SK-N-SH treated with all-trans-retinoic acid at 6 μM for 48 hours (cell line): ENCODE measurements around the gene PPP1CA.

Source experiments
- ATAC-seq: fragments of 200-7000 bp; cut with Tn5 transposase; 3 replicates; pipeline ENCODE4 v1.9.1; 2020; ENCODE audit warnings: mild to moderate bottlenecking, moderate library complexity
- ARNTL ChIP-seq: fragments of 450-650 bp; formaldehyde crosslinking; IDR thresholded peaks from 2 replicates; pipeline ENCODE4 v1.5.0; 2020; ENCODE audit warnings: low read depth, mild to moderate bottlenecking, moderate library complexity, borderline replicate concordance
- BACH2 ChIP-seq: fragments of 250-450 bp; sonication (Bioruptor Pico); IDR thresholded peaks from 2 replicates; pipeline ENCODE4 v1.9.0; 2021; ENCODE audit warnings: mild to moderate bottlenecking, borderline replicate concordance
- CSDC2 ChIP-seq: fragments of 250-450 bp; sonication (Bioruptor Pico); IDR thresholded peaks from 2 replicates; pipeline ENCODE4 v1.5.0; 2020; ENCODE audit warnings: mild to moderate bottlenecking, moderate library complexity
- CSRNP3 ChIP-seq: fragments of 250-450 bp; sonication (Bioruptor Pico); IDR thresholded peaks from 2 replicates; pipeline ENCODE4 v1.5.1; 2021; ENCODE audit warnings: mild to moderate bottlenecking, moderate library complexity
- ESRRG ChIP-seq: fragments of 250-450 bp; sonication (Bioruptor Pico); IDR thresholded peaks from 2 replicates; pipeline ENCODE4 v1.6.1; 2021; ENCODE audit warnings: mild to moderate bottlenecking
- GLIS3 ChIP-seq: fragments of 250-450 bp; sonication (Bioruptor Pico); IDR thresholded peaks from 2 replicates; pipeline ENCODE4 v1.5.0; 2020; ENCODE audit warnings: mild to moderate bottlenecking, moderate library complexity
- ISL1 ChIP-seq: fragments of 250-450 bp; sonication (Bioruptor Pico); IDR thresholded peaks from 2 replicates; pipeline ENCODE4 v2.1.2; 2022; ENCODE audit warnings: mild to moderate bottlenecking, moderate library complexity
- POU6F1 ChIP-seq: fragments of 250-450 bp; sonication (Bioruptor Pico); IDR thresholded peaks from 2 replicates; pipeline ENCODE4 v1.8.0; 2021; ENCODE audit warnings: low read depth, mild to moderate bottlenecking, moderate library complexity, borderline replicate concordance
- RARB ChIP-seq: fragments of 250-450 bp; sonication (Bioruptor Pico); IDR thresholded peaks from 2 replicates; pipeline ENCODE4 v1.8.0; 2021; ENCODE audit warnings: mild to moderate bottlenecking, moderate library complexity
- SNAI2 ChIP-seq: fragments of 250-450 bp; sonication (Bioruptor Pico); IDR thresholded peaks from 2 replicates; pipeline ENCODE4 v1.5.0; 2020; ENCODE audit warnings: mild to moderate bottlenecking, moderate library complexity
- TCF4 ChIP-seq: fragments of 250-450 bp; sonication (Bioruptor Pico); IDR thresholded peaks from 2 replicates; pipeline ENCODE4 v1.8.0; 2021; ENCODE audit warnings: mild to moderate bottlenecking, moderate library complexity, borderline replicate concordance
- TOX ChIP-seq: fragments of 250-450 bp; sonication (Bioruptor Pico); IDR thresholded peaks from 2 replicates; pipeline ENCODE4 v1.8.0; 2021; ENCODE audit warnings: mild to moderate bottlenecking, moderate library complexity, borderline replicate concordance
- TSHZ2 ChIP-seq: fragments of 250-450 bp; sonication (Bioruptor Pico); IDR thresholded peaks from 2 replicates; pipeline ENCODE4 v1.5.0; 2020; ENCODE audit warnings: mild to moderate bottlenecking, moderate library complexity
- ZC3H10 ChIP-seq: fragments of 250-450 bp; sonication (Bioruptor Pico); IDR thresholded peaks from 2 replicates; pipeline ENCODE4 v1.5.1; 2021; ENCODE audit warnings: mild to moderate bottlenecking, moderate library complexity
- ZFP30 ChIP-seq: fragments of 450-650 bp; formaldehyde crosslinking; IDR thresholded peaks from 2 replicates; pipeline ENCODE4 v1.5.0; 2022; ENCODE audit warnings: mild to moderate bottlenecking, moderate library complexity
- ZNF565 ChIP-seq: fragments of 450-650 bp; formaldehyde crosslinking; conservative IDR thresholded peaks from 2 replicates; pipeline ENCODE4 v1.5.0; 2020; ENCODE audit warnings: low read depth, mild to moderate bottlenecking, moderate library complexity
- ZNF8 ChIP-seq: fragments of 450-650 bp; formaldehyde crosslinking; IDR thresholded peaks from 2 replicates; pipeline ENCODE4 v1.5.0; 2020; ENCODE audit warnings: mild to moderate bottlenecking, moderate library complexity
- TF ChIP-seq, protein P1 (sequence below): fragments of 250-450 bp; sonication (Bioruptor Pico); IDR thresholded peaks from 2 replicates; pipeline ENCODE4 v1.5.1; 2020; ENCODE audit warnings: low read depth, mild to moderate bottlenecking, moderate library complexity

PPP1CA gene

GRCh38 chr11:67397536-67397935, 4.1 kb downstream of the PPP1CA start:
- TF ChIP-seq ZNF565: no peak
- TF ChIP-seq, protein P1, sequence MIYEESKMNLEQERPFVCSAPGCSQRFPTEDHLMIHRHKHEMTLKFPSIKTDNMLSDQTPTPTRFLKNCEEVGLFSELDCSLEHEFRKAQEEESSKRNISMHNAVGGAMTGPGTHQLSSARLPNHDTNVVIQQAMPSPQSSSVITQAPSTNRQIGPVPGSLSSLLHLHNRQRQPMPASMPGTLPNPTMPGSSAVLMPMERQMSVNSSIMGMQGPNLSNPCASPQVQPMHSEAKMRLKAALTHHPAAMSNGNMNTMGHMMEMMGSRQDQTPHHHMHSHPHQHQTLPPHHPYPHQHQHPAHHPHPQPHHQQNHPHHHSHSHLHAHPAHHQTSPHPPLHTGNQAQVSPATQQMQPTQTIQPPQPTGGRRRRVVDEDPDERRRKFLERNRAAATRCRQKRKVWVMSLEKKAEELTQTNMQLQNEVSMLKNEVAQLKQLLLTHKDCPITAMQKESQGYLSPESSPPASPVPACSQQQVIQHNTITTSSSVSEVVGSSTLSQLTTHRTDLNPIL (CRISPR knock-in tag): no peak
- no peak for TF ChIP-seq SNAI2 (CRISPR knock-in tag)
- TF ChIP-seq ZNF8 (CRISPR knock-in tag): no peak
- no peak for TF ChIP-seq TSHZ2
- no peak for TF ChIP-seq BACH2 (CRISPR knock-in tag)
- TF ChIP-seq POU6F1 (CRISPR knock-in tag): no peak
- TF ChIP-seq ESRRG (CRISPR knock-in tag): no peak
- no peak for ATAC-seq

DNA sequence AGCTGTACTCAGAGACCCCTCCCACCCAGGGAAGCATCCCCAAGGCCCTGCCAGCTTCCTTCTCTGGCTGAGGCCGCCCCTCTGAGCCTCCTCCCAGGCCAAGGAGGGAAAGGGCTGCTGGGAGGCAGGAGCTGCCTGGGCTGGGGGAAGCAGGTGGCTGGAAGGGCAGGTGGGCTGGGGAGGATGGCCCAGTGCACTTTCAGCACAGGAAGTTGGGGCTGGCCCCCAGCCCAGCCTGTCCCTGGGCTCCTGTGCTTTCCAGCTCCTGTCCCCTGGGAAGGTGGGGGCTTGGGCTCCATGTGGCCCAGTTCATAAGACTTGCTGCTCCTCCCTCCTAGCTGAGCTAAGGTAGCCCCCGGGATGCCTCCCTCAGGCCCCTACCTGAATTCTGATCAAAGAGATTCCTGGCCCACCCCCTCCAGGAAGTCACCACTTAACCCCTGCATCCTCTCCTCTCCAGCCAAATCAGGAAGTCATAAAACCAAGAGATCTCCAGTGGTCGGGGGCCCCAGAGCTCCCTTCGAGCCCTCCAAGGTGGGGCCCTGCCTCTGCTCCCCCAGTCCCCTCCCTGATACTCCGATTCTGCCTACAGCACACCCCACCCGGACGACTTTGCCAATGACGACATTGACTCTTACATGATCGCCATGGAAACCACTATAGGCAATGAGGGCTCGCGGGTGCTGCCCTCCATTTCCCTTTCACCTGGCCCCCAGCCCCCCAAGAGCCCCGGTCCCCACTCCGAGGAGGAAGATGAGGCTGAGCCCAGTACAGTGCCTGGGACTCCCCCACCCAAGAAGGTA, 4.9 kb downstream of the PPP1CA start:
- ATAC-seq: no peak
- TF ChIP-seq ISL1 (CRISPR knock-in tag): no peak

DNA sequence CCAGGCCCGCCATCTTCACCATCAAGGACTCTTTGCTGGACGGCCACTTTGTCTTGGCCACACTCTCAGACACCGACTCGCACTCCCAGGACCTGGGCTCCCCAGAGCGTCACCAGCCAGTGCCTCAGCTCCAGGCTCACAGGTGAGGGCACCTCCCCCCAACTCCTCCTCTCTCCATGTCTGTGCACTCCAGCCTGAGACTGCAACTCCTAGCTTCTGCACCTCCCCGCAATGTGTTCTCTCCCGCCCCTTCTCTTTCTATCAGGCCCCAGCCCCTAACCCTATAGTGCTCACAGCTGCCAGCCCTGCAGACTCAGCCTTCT, 5.4 kb downstream of the PPP1CA start:
- no peak for ATAC-seq
- TF ChIP-seq CSRNP3 (CRISPR knock-in tag): no peak
- no peak for TF ChIP-seq GLIS3 (CRISPR knock-in tag)
- TF ChIP-seq TSHZ2: no peak
- no peak for TF ChIP-seq TOX
- TF ChIP-seq, all 23 proteins: peak for 0

- ATAC-seq: no peak
- TF ChIP-seq, protein P1 (CRISPR knock-in tag): no peak
- no peak for TF ChIP-seq ZC3H10 (CRISPR knock-in tag)
- no peak for TF ChIP-seq CSDC2 (CRISPR knock-in tag)
- no peak for TF ChIP-seq ESRRG (CRISPR knock-in tag)
- no peak for TF ChIP-seq TCF4 (CRISPR knock-in tag)
- TF ChIP-seq TSHZ2: no peak
- TF ChIP-seq ARNTL (CRISPR knock-in tag): no peak
- no peak for TF ChIP-seq GLIS3 (CRISPR knock-in tag)
- no peak for TF ChIP-seq RARB (CRISPR knock-in tag)
- no peak for TF ChIP-seq CSRNP3 (CRISPR knock-in tag)
- no peak for TF ChIP-seq ZFP30 (CRISPR knock-in tag)
- no peak for TF ChIP-seq ISL1 (CRISPR knock-in tag)
Measured at GRCh38 chr11:67395555-67396258, 6.0 kb downstream of the PPP1CA start.
